ENCODE results near the gene ARIH1.

ARIH1 gene

GRCh38 chr15:72487070-72487797 lies 13.1 kb downstream of the ARIH1 start:
- DNase-seq (ENCODE audit: low read depth in 3 of 3): no peak

DNA sequence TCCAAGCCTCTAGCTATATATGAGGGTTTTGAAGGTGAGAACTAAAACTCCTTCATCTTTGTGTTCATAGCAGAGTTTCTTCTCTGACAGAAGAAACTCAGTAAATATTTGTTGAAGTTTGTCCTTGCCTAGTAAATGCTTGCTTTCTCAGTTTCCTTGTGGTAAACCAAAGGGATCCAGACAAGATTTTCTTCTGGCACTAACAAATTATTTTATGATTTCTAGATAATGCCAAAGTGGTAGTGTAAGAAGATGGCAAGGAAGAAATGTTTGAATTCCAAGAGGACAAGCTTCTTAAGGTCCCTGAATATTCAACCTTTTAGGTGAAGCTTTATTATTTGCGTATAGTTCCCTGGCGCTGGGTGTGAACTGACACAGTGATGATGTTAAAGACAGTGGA lies 14.4 kb downstream of the ARIH1 start:
- DNase-seq (ENCODE audit: low read depth in 3 of 3): no peak

DNA sequence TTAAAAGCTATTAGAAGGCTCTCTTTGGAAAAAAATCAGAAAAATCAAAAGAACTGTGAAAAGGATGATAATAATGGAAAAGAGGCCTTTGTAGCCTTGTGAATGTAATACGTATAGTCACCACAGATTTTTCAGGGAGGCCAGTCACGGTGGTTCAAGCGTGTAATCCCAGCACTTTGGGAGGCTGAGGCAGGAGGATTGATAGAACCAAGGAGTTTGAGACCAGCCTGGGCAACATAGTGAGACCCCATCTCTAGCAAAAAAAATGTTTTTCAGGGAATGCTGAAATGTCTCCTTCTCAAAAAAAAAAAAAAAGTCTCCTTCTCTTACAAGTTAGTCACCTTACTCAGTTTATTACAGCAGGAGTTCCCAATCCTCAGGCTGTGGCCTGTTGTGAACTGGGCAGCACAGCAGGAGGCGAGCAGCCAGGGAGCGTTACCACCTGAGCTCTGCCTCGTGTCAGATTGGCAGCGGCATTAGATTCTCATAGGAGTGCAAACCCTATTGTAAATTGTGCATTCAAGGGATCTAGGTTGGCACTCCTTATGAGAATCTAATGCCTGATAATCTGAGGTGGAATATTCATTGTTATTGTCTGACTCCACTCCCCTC lies 15.9 kb downstream of the ARIH1 start:
- no peak for DNase-seq (ENCODE audit: low read depth in 3 of 3)

DNA sequence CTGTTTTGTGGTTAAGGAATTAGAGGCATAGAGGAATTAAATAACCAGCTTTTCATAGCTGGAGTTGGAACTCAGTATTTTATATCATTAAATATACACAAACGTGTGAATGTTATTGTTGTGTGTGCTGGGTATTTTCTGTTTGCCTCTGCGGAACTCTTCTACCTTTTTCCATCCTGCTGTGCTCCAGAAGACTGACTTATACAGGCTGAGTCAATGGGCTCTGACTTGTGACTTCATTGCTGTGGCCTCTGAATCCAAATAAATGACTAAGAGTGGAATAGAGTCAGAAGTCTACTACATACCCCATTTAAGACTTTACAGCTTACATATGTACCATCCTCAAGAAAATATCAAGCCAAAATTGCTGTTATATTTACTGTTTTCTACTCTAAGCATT lies 17.6 kb downstream of the ARIH1 start:
- DNase-seq (ENCODE audit: low read depth in 3 of 3): no peak

DNA sequence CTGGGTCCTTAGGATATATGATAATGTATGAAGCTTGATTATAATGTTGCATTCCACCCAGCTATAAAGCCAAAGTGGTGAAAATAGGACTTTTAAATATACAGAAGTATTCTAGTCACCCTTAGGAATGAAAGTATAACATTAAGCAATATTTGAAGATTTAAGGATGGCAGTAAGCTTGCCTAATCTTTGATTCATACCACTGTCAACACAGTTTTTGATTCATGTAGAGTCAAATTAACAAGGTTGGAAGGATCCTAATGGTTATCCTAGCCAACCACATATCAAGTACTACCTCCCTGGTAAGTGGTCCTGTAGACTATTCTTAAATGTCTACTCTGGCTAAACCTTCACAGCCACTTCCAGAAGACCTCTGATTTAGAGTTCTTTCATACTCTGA lies 18.6 kb downstream of the ARIH1 start:
- no peak for DNase-seq (ENCODE audit: low read depth in 3 of 3)

GRCh38 chr15:72493220-72493619 lies 19.1 kb downstream of the ARIH1 start:
- no peak for DNase-seq (ENCODE audit: low read depth in 3 of 3)

DNA sequence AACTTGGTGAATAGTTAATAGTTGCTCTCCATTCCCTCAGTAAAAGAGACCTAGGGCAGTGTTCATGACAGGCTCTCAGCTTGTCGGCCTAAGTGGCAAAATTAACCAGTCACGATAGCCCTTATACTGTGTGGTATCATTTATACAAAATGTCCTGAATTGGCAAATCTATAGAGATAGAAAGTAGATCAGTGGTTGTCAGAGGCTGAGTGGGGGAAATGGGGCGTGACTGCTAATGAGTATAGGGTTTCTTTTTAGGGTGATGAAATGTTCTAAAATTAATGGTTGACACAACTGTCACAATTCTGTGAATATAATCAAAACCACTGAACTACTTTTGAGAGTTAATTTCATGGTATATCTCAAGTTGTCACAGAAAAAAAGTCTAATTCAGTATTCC lies 20.9 kb downstream of the ARIH1 start:
- no peak for DNase-seq (ENCODE audit: low read depth in 3 of 3)

DNA sequence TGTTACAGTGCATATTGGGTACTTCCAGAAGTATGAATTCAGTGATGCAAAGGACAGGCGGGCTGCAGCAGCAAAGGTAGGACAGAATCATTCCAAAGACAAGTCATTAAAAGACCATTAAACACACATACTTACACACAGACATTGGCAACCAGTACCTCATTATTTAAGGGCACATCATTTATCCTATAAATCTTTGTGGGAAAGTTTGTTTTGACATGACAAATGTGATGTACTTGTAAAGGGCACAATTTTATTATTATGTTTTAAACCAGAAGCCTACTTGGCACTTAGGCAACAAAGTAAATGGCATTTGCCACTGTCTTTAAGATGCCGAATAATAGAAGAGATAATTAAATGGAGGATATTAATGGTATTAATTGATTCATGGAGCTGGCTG lies 22.7 kb downstream of the ARIH1 start:
- no peak for DNase-seq (ENCODE audit: low read depth in 3 of 3)

GRCh38 chr15:72497402-72497801 lies 23.3 kb downstream of the ARIH1 start:
- no peak for DNase-seq (ENCODE audit: low read depth in 3 of 3)

DNA sequence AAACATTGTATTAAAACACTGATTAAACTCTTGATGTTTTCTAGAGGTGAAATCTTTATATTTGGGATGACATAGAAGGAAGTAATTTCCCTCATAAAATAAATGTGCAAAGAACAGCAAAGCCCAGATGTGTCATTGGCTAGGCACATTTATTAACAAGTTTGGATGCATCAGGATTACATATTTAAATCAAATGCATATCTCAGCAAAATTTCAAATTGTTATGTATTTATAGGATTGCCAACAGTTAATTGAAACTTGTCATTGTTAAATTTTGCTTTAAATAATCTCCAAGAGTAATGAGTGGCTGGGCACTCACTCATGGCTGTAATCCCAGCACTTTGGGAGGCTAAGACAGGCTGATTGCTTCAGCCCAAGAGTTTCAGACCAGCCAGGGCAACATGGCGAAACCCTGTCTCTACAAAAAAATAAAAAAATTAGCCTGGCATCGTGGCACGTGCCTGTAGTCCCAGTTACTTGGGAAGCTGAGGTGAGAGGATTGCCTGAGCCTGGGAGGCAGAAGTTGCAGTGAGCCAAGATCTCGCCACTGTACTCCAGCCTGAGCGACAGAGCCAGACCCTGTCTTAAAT lies 28.2 kb downstream of the ARIH1 start:
- no peak for DNase-seq (ENCODE audit: low read depth in 3 of 3)

DNA sequence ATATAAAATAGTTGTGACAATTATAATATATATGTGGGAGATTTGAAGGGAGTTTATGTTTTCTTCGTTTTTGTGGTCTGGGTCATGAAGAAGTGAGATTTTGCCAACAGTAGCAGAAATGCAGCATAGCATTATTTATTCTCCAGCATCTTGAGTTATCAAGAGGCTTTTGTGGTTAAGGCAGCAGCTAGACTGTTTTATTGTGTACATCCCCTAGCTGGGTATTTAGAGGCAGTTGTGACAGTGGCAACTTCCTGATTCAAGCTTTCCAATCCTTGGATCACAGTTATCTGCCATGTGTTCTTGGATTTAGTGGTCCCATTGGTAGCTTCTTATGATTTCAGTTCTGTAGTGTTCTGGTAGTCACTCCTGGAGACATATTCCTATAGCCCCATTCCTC lies 29.0 kb downstream of the ARIH1 start:
- no peak for DNase-seq (ENCODE audit: low read depth in 3 of 3)

- no peak for DNase-seq (ENCODE audit: low read depth in 3 of 3)
Observed at GRCh38 chr15:72507402-72508092, 33.4 kb downstream of the ARIH1 start.

GRCh38 chr15:72509484-72509883 lies 35.4 kb downstream of the ARIH1 start:
- no peak for DNase-seq (ENCODE audit: low read depth in 3 of 3)

DNA sequence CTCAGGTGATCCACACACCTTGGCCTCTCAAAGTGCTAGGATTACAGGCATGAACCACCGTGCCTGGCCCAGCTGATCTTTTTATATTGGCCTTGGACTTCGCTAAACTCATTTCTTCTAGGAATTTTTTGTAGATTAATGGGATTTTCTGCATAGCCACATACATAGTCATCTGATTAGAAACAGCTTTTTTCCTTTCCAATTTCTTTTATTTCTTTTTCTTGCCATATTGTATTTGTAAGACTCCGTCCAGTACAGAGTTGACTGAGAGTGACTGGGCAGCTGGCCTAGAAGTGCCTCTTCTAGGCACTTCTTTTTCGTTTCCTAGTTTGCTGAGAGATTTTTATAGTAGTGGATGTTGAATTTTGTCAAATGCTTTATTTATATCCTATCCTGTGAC lies 37.4 kb downstream of the ARIH1 start:
- no peak for DNase-seq (ENCODE audit: low read depth in 3 of 3)

DNA sequence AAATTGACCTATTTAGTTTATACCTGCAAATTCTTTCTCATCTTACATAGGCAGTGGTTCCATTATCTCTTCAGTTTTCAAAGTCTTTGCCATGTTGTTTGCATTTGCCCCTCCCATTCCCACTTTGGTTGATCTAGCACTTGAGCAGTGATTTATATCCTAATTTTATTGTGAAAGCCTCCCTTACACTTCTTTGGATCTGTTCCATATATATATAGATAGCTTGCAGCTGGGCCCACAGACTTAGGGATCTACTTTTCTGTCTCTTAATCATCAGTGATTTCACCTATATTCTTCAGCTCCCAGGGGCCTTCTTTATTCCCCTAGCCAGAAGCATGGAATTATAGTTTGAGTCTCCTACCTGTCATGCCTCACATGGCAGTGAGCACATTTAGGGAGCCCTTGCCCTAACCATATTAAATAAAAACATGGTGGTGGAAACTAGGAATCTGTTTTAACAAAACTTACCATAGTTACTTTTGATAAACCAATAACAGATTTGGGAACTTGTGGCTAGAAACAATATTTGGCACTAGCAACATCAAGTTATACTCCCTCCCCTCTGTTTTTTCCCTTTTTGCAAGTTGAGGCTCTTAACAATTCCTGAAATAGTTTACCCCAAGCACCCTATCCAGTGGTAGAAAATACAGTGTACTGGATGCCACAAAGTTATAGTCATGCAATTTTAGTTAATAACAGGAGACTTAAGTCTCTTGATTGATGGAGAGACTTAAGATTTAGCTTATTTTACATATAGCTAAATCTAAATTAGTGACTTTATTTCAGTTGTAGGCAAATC lies 41.7 kb downstream of the ARIH1 start:
- no peak for DNase-seq (ENCODE audit: low read depth in 3 of 3)

DNA sequence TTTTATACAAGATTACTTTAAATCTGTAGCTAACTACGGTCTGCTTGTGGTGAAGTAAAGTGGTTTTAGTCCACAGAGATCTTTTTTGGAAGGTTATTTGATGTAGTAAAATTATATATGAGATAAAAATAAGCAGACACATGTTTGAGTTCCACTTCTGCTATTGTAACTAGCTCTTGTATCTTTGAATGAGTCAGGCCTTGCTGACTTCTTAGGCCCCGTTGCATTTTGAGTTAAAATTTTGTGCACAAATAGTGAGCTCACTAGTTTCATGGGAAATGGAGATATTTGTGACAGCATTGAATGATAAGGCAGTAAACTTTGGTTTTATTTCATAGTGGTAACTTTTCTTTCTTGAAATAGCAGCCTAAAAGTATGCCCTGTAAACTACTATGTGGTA lies 42.6 kb downstream of the ARIH1 start:
- no peak for DNase-seq (ENCODE audit: low read depth in 3 of 3)

- no peak for DNase-seq (ENCODE audit: low read depth in 3 of 3)
Observed at GRCh38 chr15:72521682-72522081, 47.6 kb downstream of the ARIH1 start.

GRCh38 chr15:72532991-72533601 lies 59.0 kb downstream of the ARIH1 start:
- DNase-seq (ENCODE audit: low read depth in 3 of 3): no peak

- peak in 1 of 3 experiments; percentile 21 for DNase-seq (ENCODE audit: low read depth in 3 of 3)
Observed at GRCh38 chr15:72534523-72534922, 60.4 kb downstream of the ARIH1 start.

- no peak for DNase-seq (ENCODE audit: low read depth in 3 of 3)
Observed at GRCh38 chr15:72535911-72536310, 61.8 kb downstream of the ARIH1 start.

GRCh38 chr15:72536506-72536905 lies 62.4 kb downstream of the ARIH1 start:
- DNase-seq (ENCODE audit: low read depth in 3 of 3): no peak

DNA sequence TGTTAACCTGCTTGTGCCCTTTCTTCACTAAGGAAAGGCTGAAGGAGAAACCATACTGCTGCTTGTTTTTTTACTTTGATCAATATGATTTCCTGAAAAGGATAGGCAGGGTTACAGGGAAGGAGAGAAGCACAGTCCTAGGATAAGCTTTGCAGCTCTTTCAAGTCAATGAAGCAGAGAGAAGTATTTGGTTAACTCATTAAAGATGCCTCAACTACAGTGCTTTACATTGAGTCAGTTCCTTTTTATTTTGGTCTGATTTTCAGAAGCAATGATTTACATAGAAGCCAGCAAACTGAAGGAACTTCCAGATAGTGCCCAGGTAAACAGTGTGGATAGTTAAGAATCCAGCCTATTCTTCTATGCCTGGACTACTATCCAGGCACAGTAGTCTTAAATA lies 64.8 kb downstream of the ARIH1 start:
- no peak for DNase-seq (ENCODE audit: low read depth in 3 of 3)

Measured in stimulated activated CD4-positive, alpha-beta T cell treated with anti-CD3 and anti-CD28 coated beads, TNF-alpha, amount 100 ng/mL, for 4 hours (primary cell).